GM12878 (cell line): Measurements from ENCODE around the gene ZNF69. TPM values are rescaled to one million over a fixed set of nuclear protein-coding genes. Genes with fewer than 3 reads are reported as not detected.

ENCODE experiments used
- BACH1 ChIP-seq: fragments of 450-650 bp; IDR thresholded peaks from 2 replicates; pipeline ENCODE4 v1.6.1; 2017; ENCODE audit warnings: mild to moderate bottlenecking, borderline replicate concordance
- CBX3 ChIP-seq: fragments of 200-600 bp; sonication (generic); IDR thresholded peaks from 2 replicates; pipeline ENCODE4 v1.6.1; 2016; ENCODE audit warnings: low read depth, borderline replicate concordance
- REST ChIP-seq: IDR thresholded peaks from 2 replicates; pipeline ENCODE4 v1.6.1; 2012; ENCODE audit warnings: mild to moderate bottlenecking, low read depth, low read length
- SKIL ChIP-seq: fragments of 450-650 bp; IDR thresholded peaks from 2 replicates; pipeline ENCODE4 v1.6.1; 2017; ENCODE audit warnings: mild to moderate bottlenecking, low read depth, inconsistent platforms; ENCODE audit not compliant: poor library complexity, severe bottlenecking
- ZNF592 ChIP-seq: fragments of 450-650 bp; IDR thresholded peaks from 2 replicates; pipeline ENCODE4 v1.6.1; 2017; ENCODE audit warnings: mild to moderate bottlenecking, moderate library complexity
- polyA plus RNA-seq, 11 experiments: library from polyadenylated mRNA; depleted of rRNA in 4 of 11; unstranded in 6 of 11; stranded (reverse) in 5 of 11; fragments of >200 nt; fragmentation: Nextera tagmentation in 4 of 11; fragmentation: Illumina TruSeq in 1 of 11; extraction: Ambion mirVana in 4 of 11; extraction: Trizol in 1 of 11; gene quantifications; 1 replicate in 1 of 11; 2 replicates in 10 of 11; pipeline versions ENCODE4 v1.2.1 to v1.2.3, GENCODE V29; 2011 to 2016; ENCODE audit warnings: inconsistent platforms in 2 of 11, missing spikeins in 2 of 11, low read depth in 1 of 11
- total RNA-seq, 4 experiments: library from RNA; depleted of rRNA in 3 of 4; stranded (reverse); fragments of >200 nt in 3 of 4; fragmentation: Illumina TruSeq in 1 of 4; extraction: Trizol in 1 of 4; gene quantifications; 2 replicates each; pipeline versions ENCODE4 v1.2.1 to v1.2.3, GENCODE V29; 2013 to 2021

Gene ZNF69
- total and polyA plus RNA-seq, 10 of the 15 experiments (the other 5 are each of a cell fraction or from before 2014, with no cell fraction given): 0.15 to 0.63 (median 0.49) TPM

- TF ChIP-seq SKIL (no peak), ZNF592 (no peak), CBX3 (no peak), BACH1 (no peak), REST (no peak)
- TF ChIP-seq, all 136 proteins: peak for 8
Observed at GRCh38 chr19:11887611-11888531, at the start of gene ZNF69 (continued).
